Measurements from ENCODE around the gene DOK1. TPM values are rescaled to one million over a fixed set of nuclear protein-coding genes. Genes with fewer than 3 reads are reported as not detected.
A peak's percentile ranks its signal among the peaks of the same experiment; 100 is the strongest.

The DOK1 gene
- polyA plus RNA-seq (2013, experiment 1 of 2) = 13.9 TPM
- polyA plus RNA-seq (2013, experiment 2 of 2) = 14.3 TPM

- under 1% methylated on average over 58 of the region's 73 CpGs for WGBS
- Histone ChIP-seq H3K9me3 (ENCODE audit: control insufficient read depth, low read length) (no peaks in the 10 kb centered on the region), H3K23ac (ENCODE audit: low read length in 2 of 2) (peak within 1 kb of the TSS in 1 of 2 experiments; percentile 92), H2AFZ (ENCODE audit: low read depth, low read length) (peak within 1 kb of the TSS; percentile 78), H2AK5ac (ENCODE audit: low read length, severe bottlenecking) (peak within 1 kb of the TSS; percentile 23), H2BK5ac (ENCODE audit: low read depth, low read length, poor library complexity, severe bottlenecking) (no peak within 1 kb of the TSS), H3K36me3 (ENCODE audit: control insufficient read depth in 1 of 2, insufficient read depth in 2 of 2, low read depth in 1 of 2, low read length in 2 of 2) (peaks cover 13 to 22% of the 10 kb centered on the region in 2 experiments), H3K27me3 (ENCODE audit: control insufficient read depth in 1 of 2, insufficient read depth in 1 of 2, low read length in 2 of 2) (no peaks in the 10 kb centered on the region), H3K4ac (ENCODE audit: low read depth in 1 of 2, low read length in 2 of 2) (peak within 1 kb of the TSS; percentile 18 to 81), H3K79me1 (replicated peaks; ENCODE audit: low read length, poor library complexity, severe bottlenecking) (peaks cover 30% of the 10 kb centered on the region), H2BK15ac (ENCODE audit: low read depth, poor library complexity, severe bottlenecking) (peak within 1 kb of the TSS; percentile 85), H2BK12ac (ENCODE audit: low read length in 2 of 2) (peak within 1 kb of the TSS; percentile 59 to 88), H4K8ac (ENCODE audit: low read length) (peak within 1 kb of the TSS; percentile 91), H3K18ac (ENCODE audit: low read depth in 1 of 2, low read length in 2 of 2) (peak within 1 kb of the TSS; percentile 69 to 97), H3K4me3 (ENCODE audit: insufficient read depth in 1 of 2, low read depth in 1 of 2, low read length in 2 of 2) (peak within 1 kb of the TSS; percentile 66 to 99), H3K4me2 (ENCODE audit: low read length, poor library complexity, severe bottlenecking) (peak within 1 kb of the TSS; percentile 82), H3K14ac (ENCODE audit: low read length in 2 of 2) (peak within 1 kb of the TSS in 1 of 2 experiments; percentile 97), H3K9ac (ENCODE audit: low read length) (peak within 1 kb of the TSS; percentile 93), H3K4me1 (ENCODE audit: control insufficient read depth, insufficient read depth, low read depth, low read length) (peaks cover 26% of the 10 kb centered on the region), H4K91ac (ENCODE audit: low read length) (peak within 1 kb of the TSS; percentile 92), H2BK120ac (ENCODE audit: low read depth, low read length) (peak within 1 kb of the TSS; percentile 91), H3K27ac (ENCODE audit: low read length, poor library complexity, severe bottlenecking) (peak within 1 kb of the TSS; percentile 70)
- peak; percentile 94 for DNase-seq
Measured at GRCh38 chr2:74553892-74554819, at the start of gene DOK1, which contains the start of gene LOXL3. Gene DOK1 (plus strand): TSS chr2:74554720. CDS start chr2:74554755, 35 bp downstream. Gene LOXL3 (minus strand): TSS chr2:74553942. CDS start chr2:74552634, 1,308 bp downstream.

- H2BK5ac ChIP-seq (ENCODE audit: low read depth, low read length, poor library complexity, severe bottlenecking) = no peak overlapping the region
- H3K9me3 ChIP-seq (ENCODE audit: control insufficient read depth, low read length) = no peaks in the 10 kb centered on the region
- H2BK15ac ChIP-seq (ENCODE audit: low read depth, poor library complexity, severe bottlenecking) = no peak overlapping the region
- H2BK120ac ChIP-seq (ENCODE audit: low read depth, low read length) = no peak overlapping the region
- no peak overlapping the region for H4K91ac ChIP-seq (ENCODE audit: low read length)
- H3K36me3 ChIP-seq (ENCODE audit: control insufficient read depth in 1 of 2, insufficient read depth in 2 of 2, low read depth in 1 of 2, low read length in 2 of 2) = peaks cover 15 to 19% of the 10 kb centered on the region in 2 experiments
- H3K4me1 ChIP-seq (ENCODE audit: control insufficient read depth, insufficient read depth, low read depth, low read length) = peaks cover 44% of the 10 kb centered on the region
- no peak overlapping the region for H3K18ac ChIP-seq (ENCODE audit: low read depth in 1 of 2, low read length in 2 of 2)
- peaks cover 5 to 29% of the 10 kb centered on the region in 2 experiments for H3K27me3 ChIP-seq (ENCODE audit: control insufficient read depth in 1 of 2, insufficient read depth in 1 of 2, low read length in 2 of 2)
- no peak overlapping the region for H3K4ac ChIP-seq (ENCODE audit: low read depth in 1 of 2, low read length in 2 of 2)
- no peak overlapping the region for H3K14ac ChIP-seq (ENCODE audit: low read length in 2 of 2)
- peak overlapping the region; percentile 28 to 60 for H2BK12ac ChIP-seq (ENCODE audit: low read length in 2 of 2)
- peak overlapping the region; percentile 46 for H4K8ac ChIP-seq (ENCODE audit: low read length)
- no peak overlapping the region for H3K23ac ChIP-seq (ENCODE audit: low read length in 2 of 2)
- no peak for DNase-seq
- H2AFZ ChIP-seq (ENCODE audit: low read depth, low read length) = no peak overlapping the region
- peak overlapping the region; percentile 30 for H3K4me2 ChIP-seq (ENCODE audit: low read length, poor library complexity, severe bottlenecking)
- peak overlapping the region in 1 of 2 experiments; percentile 90 for H3K4me3 ChIP-seq (ENCODE audit: insufficient read depth in 1 of 2, low read depth in 1 of 2, low read length in 2 of 2)
- no peak overlapping the region for H3K27ac ChIP-seq (ENCODE audit: low read length, poor library complexity, severe bottlenecking)
- peak overlapping the region; percentile 10 for H2AK5ac ChIP-seq (ENCODE audit: low read length, severe bottlenecking)
- 94% methylated on average over 12 of the region's 14 CpGs for WGBS
- H3K79me1 ChIP-seq (replicated peaks; ENCODE audit: low read length, poor library complexity, severe bottlenecking) = peaks cover 16% of the 10 kb centered on the region
- H3K9ac ChIP-seq (ENCODE audit: low read length) = peak overlapping the region; percentile 96
Measured at GRCh38 chr2:74505448-74506246, 48.9 kb upstream of the DOK1 start.

- peaks cover 41% of the 10 kb centered on the region for H3K4me1 ChIP-seq (ENCODE audit: control insufficient read depth, insufficient read depth, low read depth, low read length)
- no peaks in the 10 kb centered on the region for H3K9me3 ChIP-seq (ENCODE audit: control insufficient read depth, low read length)
- H3K4me3 ChIP-seq (ENCODE audit: insufficient read depth in 1 of 2, low read depth in 1 of 2, low read length in 2 of 2) = peak within 1 kb of the TSS; percentile 80 to 90
- peak within 1 kb of the TSS; percentile 99 for H3K4me2 ChIP-seq (ENCODE audit: low read length, poor library complexity, severe bottlenecking)
- peak within 1 kb of the TSS; percentile 96 for H3K27ac ChIP-seq (ENCODE audit: low read length, poor library complexity, severe bottlenecking)
- H3K79me1 ChIP-seq (replicated peaks; ENCODE audit: low read length, poor library complexity, severe bottlenecking) = peaks cover 16% of the 10 kb centered on the region
- peak within 1 kb of the TSS; percentile 49 to 52 for H3K23ac ChIP-seq (ENCODE audit: low read length in 2 of 2)
- H4K91ac ChIP-seq (ENCODE audit: low read length) = peak within 1 kb of the TSS; percentile 100
- DNase-seq = peak; percentile 97
- H3K27me3 ChIP-seq (ENCODE audit: control insufficient read depth in 1 of 2, insufficient read depth in 1 of 2, low read length in 2 of 2) = peaks cover 21 to 29% of the 10 kb centered on the region in 2 experiments
- peak within 1 kb of the TSS; percentile 73 for H2AK5ac ChIP-seq (ENCODE audit: low read length, severe bottlenecking)
- H3K36me3 ChIP-seq (ENCODE audit: control insufficient read depth in 1 of 2, insufficient read depth in 2 of 2, low read depth in 1 of 2, low read length in 2 of 2) = peaks cover 15 to 19% of the 10 kb centered on the region in 2 experiments
- peak within 1 kb of the TSS; percentile 100 for H4K8ac ChIP-seq (ENCODE audit: low read length)
- peak within 1 kb of the TSS; percentile 25 to 90 for H3K14ac ChIP-seq (ENCODE audit: low read length in 2 of 2)
- peak within 1 kb of the TSS; percentile 99 for H2BK15ac ChIP-seq (ENCODE audit: low read depth, poor library complexity, severe bottlenecking)
- peak within 1 kb of the TSS; percentile 86 for H2BK120ac ChIP-seq (ENCODE audit: low read depth, low read length)
- H3K4ac ChIP-seq (ENCODE audit: low read depth in 1 of 2, low read length in 2 of 2) = peak within 1 kb of the TSS; percentile 95 to 99
- under 1% methylated on average over 51 of the region's 56 CpGs for WGBS
- H2AFZ ChIP-seq (ENCODE audit: low read depth, low read length) = peak within 1 kb of the TSS; percentile 81
- peak within 1 kb of the TSS; percentile 50 for H2BK5ac ChIP-seq (ENCODE audit: low read depth, low read length, poor library complexity, severe bottlenecking)
- peak within 1 kb of the TSS; percentile 97 to 99 for H3K18ac ChIP-seq (ENCODE audit: low read depth in 1 of 2, low read length in 2 of 2)
- H2BK12ac ChIP-seq (ENCODE audit: low read length in 2 of 2) = peak within 1 kb of the TSS; percentile 23 to 44
- H3K9ac ChIP-seq (ENCODE audit: low read length) = peak within 1 kb of the TSS; percentile 96
Measured at GRCh38 chr2:74507145-74507925, 47.2 kb upstream of the DOK1 start, which contains the start of gene PCGF1. Gene PCGF1 (minus strand): TSS chr2:74507695. CDS start chr2:74507668, 27 bp downstream.

Data from mesenchymal stem cell (in vitro differentiated cells and primary cell).